Measurements from ENCODE around the gene DEGS2.

The DEGS2 gene

DNA sequence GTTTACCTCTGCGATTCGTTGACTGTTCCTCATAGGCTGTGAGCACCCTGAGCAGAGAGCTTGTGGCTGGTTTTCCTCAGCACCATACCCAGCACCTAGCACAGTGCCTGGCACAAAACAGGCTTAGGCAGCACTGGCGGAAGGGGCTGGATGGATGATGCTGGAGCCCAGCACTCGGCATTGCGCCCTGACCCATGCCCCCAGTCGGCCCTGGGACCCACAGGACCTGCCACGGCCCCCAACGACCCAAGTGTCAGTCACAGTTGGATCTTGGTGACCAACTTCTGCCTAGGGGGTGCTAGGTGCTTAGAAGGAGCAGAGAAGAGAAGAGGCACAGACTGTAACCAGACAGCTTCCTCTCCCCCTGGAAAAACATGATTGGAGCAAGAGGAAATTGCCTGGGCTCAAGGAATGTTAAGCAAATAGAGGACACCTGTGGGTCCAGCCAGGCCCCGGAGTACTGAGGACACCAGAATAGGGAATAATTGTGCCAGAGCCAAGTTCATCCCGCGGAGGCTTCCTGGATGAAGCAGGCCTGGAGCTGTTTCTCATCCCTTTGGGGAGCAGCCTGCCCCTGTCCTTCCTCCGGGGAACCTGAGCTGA lies 31.5 kb downstream of the DEGS2 start:
- TF ChIP-seq, protein P1, sequence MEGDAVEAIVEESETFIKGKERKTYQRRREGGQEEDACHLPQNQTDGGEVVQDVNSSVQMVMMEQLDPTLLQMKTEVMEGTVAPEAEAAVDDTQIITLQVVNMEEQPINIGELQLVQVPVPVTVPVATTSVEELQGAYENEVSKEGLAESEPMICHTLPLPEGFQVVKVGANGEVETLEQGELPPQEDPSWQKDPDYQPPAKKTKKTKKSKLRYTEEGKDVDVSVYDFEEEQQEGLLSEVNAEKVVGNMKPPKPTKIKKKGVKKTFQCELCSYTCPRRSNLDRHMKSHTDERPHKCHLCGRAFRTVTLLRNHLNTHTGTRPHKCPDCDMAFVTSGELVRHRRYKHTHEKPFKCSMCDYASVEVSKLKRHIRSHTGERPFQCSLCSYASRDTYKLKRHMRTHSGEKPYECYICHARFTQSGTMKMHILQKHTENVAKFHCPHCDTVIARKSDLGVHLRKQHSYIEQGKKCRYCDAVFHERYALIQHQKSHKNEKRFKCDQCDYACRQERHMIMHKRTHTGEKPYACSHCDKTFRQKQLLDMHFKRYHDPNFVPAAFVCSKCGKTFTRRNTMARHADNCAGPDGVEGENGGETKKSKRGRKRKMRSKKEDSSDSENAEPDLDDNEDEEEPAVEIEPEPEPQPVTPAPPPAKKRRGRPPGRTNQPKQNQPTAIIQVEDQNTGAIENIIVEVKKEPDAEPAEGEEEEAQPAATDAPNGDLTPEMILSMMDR (IDR thresholded peaks at IDR 0.05; ENCODE audit: borderline replicate concordance, insufficient read depth, low read depth, low read length): no peak
- no peak overlapping the region for H3K4me3 ChIP-seq (ENCODE audit: low read depth, low read length)

DNA sequence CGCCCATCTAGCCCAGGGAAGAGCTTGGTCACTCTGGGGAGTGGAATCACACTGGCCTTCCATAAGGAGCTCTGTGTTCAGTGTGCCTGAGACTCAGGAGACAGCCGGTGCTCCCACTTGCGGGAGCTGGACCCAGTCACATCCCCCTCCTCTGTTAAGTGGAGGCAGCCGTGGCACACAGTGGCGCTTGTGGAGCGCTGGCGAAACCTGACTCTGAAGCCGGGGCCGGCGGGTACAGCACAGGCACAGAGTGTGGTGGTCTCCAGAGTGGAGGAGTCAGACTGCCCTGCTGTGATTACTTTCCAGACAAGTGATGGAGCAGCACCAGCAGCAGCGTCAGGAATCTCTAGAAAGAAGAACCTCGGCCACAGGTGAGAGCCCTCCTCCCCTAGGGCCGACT lies 33.0 kb downstream of the DEGS2 start:
- no peak overlapping the region for H3K4me3 ChIP-seq (ENCODE audit: low read depth, low read length)
- TF ChIP-seq, protein P1 (IDR thresholded peaks at IDR 0.05; ENCODE audit: borderline replicate concordance, insufficient read depth, low read depth, low read length): no peak

DNA sequence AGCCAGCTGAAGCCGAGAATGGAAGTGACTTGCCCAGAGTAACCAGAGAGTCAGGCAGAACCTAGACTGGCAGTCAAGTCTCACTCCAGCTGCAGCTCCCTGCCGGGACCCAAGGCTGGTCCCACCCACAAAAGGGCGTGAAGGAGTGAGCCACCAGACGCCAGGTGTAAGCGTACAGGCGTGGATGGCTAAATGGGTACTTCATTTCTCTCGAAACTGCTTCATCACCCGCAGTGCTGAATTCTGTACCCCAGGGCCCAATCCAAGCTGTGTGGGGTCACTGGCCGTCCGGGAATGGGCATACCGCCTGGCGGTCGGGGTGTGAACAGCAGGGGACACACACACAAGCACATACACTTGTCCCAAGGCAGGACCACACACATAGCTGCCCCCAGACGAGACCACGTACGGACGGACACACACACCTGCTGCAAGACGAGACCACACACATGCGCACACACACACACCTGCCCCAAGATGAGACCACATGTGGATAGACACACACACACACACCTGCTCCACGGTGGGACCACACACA lies 34.8 kb downstream of the DEGS2 start:
- no peak overlapping the region for H3K4me3 ChIP-seq (ENCODE audit: low read depth, low read length)
- TF ChIP-seq, protein P1 (IDR thresholded peaks at IDR 0.05; ENCODE audit: borderline replicate concordance, insufficient read depth, low read depth, low read length): no peak

DNA sequence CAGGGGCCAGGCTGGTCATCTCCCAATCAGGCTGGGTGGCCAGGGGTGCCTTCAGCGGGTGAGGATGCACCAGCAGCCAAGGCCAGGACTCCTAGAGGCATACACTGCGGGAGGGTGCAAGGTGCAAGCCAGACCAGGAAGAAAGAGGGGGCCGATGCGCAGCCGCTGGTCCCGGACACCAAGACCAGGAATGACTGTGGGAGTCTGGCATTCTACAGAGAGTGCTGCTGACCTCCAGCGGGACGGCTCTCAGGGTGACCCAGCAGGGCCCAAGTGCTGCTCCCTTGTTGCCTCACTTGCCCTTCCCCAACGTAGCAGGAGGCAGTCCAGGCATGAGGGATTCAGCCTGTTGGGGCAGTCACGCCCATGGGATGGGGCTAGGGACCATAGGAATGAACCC lies 35.8 kb downstream of the DEGS2 start:
- H3K4me3 ChIP-seq (ENCODE audit: low read depth, low read length): no peak overlapping the region
- TF ChIP-seq, protein P1 (IDR thresholded peaks at IDR 0.05; ENCODE audit: borderline replicate concordance, insufficient read depth, low read depth, low read length): no peak

DNA sequence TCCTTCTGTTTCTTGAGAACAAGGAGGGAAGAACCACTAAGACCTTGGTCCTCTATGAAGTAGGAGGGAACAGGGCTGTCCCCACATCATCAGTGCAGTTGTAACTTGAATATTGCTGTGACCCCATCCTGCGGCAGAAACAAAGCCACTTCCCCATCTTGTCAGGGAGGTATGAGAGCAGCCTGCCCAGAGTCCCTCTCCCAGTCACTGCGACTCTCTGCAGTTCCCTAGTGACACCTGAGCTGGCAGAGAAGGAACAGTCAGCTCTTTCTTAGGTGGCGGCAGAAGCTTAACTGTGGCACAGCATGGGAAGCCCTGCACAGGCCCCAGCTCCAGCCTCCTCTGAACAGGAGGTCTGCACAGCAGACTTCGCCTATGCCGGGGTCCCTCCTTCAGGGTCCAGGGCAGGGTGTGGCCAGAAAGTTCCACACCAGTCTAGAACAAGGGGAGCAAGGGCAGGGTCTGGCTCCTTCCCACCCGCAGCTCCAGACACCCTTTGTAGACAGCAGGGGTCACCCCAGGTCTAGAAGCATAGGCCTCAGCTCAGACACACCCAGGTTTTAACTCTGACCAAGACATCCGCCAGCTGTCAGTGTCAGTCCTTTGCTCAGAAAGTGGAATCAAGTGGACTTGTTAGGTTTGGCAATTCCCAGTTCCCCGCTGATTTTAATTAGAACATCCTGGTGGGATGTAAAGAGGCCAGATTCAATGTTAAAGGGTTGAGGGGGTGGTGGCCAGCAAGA lies 36.8 kb downstream of the DEGS2 start:
- no peak overlapping the region for H3K4me3 ChIP-seq (ENCODE audit: low read depth, low read length)
- TF ChIP-seq, protein P1 (IDR thresholded peaks at IDR 0.05; ENCODE audit: borderline replicate concordance, insufficient read depth, low read depth, low read length): no peak

DNA sequence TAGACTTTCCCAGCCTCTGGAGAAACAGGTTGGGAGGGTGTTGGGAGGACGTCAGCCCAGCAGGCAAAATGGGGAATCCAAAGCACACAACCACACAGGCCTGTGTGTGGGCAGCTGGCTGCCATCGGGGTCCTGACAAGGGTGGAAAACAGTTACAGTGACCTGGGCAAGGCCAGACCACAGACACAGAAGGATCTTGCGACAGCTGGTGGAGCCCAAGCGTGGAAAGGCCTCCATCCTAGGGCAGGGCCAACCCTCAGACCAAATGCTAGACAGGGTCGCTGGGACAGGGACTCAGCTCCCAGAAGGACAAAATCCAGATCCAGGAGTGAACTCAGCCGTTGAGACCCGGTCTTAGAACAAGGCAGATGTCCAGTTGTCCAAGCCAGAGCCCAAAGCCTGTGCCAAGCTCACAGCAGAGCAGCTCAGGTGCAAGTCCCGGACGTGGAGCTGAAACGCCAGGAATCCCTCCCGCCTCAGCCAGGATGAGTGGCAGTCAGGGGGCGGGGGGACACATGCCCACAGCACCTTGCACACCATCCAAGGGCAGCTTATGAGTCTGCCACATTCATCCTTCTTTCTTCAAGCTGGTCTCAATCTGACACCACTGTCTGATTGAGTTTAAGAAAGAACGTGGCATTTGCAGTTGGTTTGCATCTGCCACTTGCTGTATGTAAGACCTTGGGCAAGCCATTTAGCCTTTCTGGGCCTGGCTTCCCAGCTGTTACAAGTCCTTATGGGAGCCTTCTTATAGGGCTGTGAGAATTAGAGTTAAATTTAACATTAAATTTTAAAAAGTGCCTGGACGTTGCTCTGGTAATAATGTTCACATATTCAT lies 37.6 kb downstream of the DEGS2 start:
- no peak overlapping the region for H3K4me3 ChIP-seq (ENCODE audit: low read depth, low read length)
- TF ChIP-seq, protein P1 (IDR thresholded peaks at IDR 0.05; ENCODE audit: borderline replicate concordance, insufficient read depth, low read depth, low read length): no peak

Measured in GM12875 (cell line).